Nephron progenitor cell (in vitro differentiated cells): Measurements from ENCODE around the gene PUM2.
A peak's percentile ranks its signal among the peaks of the same experiment; 100 is the strongest.

Source experiments
- DNase-seq: peaks from one replicate; pipeline ENCODE4 v3.0.0; 2021
- H3K27ac Mint-ChIP-seq: 2 replicates; pipeline ENCODE4 v1.8.0; 2021; ENCODE audit warnings: mild to moderate bottlenecking, moderate library complexity, mixed read lengths
- H3K27me3 Mint-ChIP-seq: 2 replicates; pipeline ENCODE4 v1.8.0; 2021; ENCODE audit warnings: mild to moderate bottlenecking, low read depth, mixed read lengths; ENCODE audit not compliant: poor library complexity
- H3K36me3 Mint-ChIP-seq: 2 replicates; pipeline ENCODE4 v1.8.0; 2021; ENCODE audit warnings: low read depth, mixed read lengths
- H3K4me1 Mint-ChIP-seq: 2 replicates; pipeline ENCODE4 v1.8.0; 2021; ENCODE audit warnings: mixed read lengths
- H3K4me3 Mint-ChIP-seq: 2 replicates; pipeline ENCODE4 v1.8.0; 2021; ENCODE audit warnings: mild to moderate bottlenecking, moderate library complexity, mixed read lengths
- H3K9me3 Mint-ChIP-seq: 2 replicates; pipeline ENCODE4 v1.8.0; 2021; ENCODE audit warnings: mild to moderate bottlenecking, moderate library complexity, mixed read lengths
- TF ChIP-seq, protein P1 (sequence below): fragments of 200-600 bp; sonication (generic); IDR thresholded peaks from 2 replicates; pipeline ENCODE4 v1.5.0; 2021; ENCODE audit warnings: antibody characterized with exemption

PUM2 gene

DNA sequence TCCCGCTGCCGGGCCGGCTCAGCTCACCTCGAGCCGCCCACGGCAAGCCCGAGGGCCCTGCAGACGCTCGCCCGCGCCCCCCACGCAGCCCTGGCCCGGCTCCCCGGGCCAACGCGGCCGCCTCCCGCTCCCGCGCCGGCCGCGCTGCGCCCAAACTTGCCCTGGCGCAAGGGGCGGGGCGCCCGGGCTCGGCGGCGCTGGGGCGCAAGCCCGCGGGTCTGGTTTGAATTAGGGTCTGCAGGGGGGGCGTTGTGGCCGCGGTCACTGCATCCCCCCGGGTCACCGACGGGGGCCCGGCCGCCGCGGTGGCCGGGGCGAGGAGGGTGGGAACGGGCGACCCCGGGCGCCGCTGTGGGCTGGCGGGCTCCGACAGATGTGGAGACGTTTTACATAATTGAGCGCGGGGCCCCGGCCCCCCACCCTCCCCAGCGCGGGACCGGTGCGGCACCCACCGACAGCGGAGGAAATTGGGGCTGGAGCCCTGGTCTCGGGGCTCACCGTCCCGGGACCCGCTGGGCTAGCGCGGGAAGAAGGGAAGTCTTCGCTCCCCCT, 126.4 kb downstream of the PUM2 start:
- DNase-seq: peak; percentile 60
- Mint-ChIP-seq H3K4me3 (no peak overlapping the region), H3K27me3 (no peaks in the 10 kb centered on the region), H3K4me1 (peaks cover 46% of the 10 kb centered on the region), H3K9me3 (peaks cover 3% of the 10 kb centered on the region), H3K36me3 (no peaks in the 10 kb centered on the region), H3K27ac (no peak overlapping the region)
- TF ChIP-seq, protein P1, sequence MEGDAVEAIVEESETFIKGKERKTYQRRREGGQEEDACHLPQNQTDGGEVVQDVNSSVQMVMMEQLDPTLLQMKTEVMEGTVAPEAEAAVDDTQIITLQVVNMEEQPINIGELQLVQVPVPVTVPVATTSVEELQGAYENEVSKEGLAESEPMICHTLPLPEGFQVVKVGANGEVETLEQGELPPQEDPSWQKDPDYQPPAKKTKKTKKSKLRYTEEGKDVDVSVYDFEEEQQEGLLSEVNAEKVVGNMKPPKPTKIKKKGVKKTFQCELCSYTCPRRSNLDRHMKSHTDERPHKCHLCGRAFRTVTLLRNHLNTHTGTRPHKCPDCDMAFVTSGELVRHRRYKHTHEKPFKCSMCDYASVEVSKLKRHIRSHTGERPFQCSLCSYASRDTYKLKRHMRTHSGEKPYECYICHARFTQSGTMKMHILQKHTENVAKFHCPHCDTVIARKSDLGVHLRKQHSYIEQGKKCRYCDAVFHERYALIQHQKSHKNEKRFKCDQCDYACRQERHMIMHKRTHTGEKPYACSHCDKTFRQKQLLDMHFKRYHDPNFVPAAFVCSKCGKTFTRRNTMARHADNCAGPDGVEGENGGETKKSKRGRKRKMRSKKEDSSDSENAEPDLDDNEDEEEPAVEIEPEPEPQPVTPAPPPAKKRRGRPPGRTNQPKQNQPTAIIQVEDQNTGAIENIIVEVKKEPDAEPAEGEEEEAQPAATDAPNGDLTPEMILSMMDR: no peak

DNA sequence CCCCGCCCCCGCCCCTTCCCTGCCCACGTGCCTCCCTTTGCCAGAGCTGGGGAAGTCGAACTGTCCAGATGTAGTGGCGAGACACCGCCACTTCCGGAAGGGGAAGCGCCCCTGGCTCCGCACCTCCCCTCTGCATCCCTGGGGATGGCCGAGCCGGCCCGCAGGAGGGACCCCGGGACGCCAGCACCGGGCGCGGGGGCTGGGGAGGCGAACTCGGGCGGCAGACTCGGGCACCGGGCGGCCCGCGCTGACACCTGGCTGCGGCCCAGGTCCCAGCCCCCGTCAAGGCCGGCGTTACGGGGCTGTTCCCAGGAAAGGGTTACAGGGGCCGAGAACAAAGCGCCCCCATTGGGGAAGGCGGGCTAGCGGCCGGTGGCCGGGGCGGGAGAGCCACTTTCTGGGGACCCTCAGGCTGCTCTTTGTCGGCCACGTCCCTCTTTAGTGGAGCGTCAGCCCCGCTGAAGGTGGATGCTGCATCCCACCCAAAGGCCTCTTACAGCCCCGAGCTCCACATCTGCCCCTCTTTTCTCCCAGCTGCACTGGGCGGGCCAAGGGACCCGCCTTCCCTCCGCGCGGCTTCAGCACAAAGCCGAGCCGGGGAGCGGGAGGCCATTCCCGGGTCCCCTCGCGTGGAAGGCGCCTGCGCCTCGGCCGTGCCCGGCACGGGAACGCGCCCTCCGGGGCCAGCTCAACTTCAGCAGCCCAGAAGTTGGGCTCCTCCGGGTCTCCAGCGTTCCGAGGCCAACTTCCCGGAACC, 127.1 kb downstream of the PUM2 start:
- TF ChIP-seq, protein P1: no peak
- Mint-ChIP-seq H3K9me3 (peaks cover 3% of the 10 kb centered on the region), H3K27me3 (no peaks in the 10 kb centered on the region), H3K36me3 (peaks cover 2% of the 10 kb centered on the region), H3K4me3 (peak overlapping the region; percentile 81), H3K27ac (no peak overlapping the region), H3K4me1 (peaks cover 53% of the 10 kb centered on the region)
- DNase-seq: peak; percentile 57

DNA sequence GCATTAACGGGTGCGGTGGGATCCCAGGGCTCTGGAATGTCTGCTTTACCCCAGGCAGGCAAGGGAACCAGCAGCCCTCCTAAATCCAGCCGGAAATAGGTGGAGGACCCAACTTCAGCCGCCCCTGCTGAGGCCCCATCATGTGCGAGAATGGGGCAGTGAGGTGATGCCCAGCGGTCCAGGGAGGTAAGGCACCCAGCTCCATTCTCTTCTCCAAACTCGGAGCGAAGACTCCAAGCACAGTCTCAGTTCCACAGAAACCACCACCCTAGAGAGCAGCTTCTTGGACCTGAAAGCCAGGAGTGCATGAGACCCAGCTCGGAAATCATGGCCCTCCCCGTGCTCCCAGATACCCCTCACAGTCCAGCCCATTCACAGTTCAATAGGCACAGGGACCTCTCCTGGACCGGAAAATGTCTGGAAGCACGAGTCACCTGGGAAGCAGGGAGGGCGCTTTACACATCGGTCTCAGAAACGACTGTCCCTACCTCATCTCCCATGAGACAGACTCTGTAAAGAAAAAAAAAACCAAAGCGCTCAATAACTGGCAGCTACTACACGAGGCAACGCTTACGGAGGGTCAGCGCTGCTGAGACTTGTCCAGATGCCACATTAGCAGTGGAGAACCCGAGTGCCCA, 127.8 kb downstream of the PUM2 start:
- Mint-ChIP-seq H3K9me3 (peaks cover 3% of the 10 kb centered on the region), H3K27ac (no peak overlapping the region)
- TF ChIP-seq, protein P1: no peak

DNA sequence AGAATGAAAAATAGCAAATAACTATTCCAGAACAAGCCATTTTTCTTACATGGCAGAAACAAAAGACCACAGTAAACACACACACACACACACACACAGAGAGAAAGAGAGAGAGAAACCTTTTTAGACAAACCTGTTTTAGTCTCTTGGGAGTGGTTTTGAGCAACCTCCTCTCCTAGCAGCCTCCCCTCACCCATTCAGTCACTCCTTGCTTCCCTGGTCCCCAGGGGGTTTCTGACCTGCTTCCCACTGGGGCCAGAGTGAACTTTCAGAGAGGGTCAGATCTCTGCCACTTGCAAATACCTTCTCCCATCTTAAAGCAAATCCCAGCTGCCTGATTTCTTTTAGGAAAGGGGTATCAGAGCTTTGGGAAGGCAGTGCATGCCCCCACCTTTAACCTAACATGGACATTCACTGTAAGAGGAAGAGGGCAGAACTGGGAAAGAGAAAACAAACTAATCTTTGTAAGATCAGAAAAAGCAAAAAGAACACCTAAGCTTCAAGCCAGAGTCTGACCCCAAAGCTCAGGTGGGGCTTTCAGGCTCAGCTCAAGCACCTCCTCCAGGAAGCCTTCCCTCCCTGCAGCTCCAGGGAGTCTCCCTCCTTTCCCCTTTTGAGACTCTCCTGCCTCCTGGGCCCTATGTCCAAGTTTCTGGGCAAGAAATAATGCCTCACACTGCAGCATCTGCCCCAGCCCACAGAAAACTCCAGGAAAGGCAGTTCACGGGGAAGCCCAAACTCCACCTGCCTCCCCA, 128.5 kb downstream of the PUM2 start:
- Mint-ChIP-seq H3K27me3 (peaks cover 1% of the 10 kb centered on the region), H3K4me1 (peaks cover 67% of the 10 kb centered on the region), H3K9me3 (no peaks in the 10 kb centered on the region), H3K36me3 (peaks cover 5% of the 10 kb centered on the region), H3K4me3 (peak overlapping the region; percentile 81), H3K27ac (peak overlapping the region; percentile 90)
- TF ChIP-seq, protein P1: no peak
- no peak for DNase-seq

More for the DNA sequence above, 127.8 kb downstream of the PUM2 start:
- Mint-ChIP-seq H3K4me1 (peaks cover 60% of the 10 kb centered on the region), H3K4me3 (peak overlapping the region; percentile 81), H3K36me3 (peaks cover 5% of the 10 kb centered on the region), H3K27me3 (no peaks in the 10 kb centered on the region)
- DNase-seq: no peak

DNA sequence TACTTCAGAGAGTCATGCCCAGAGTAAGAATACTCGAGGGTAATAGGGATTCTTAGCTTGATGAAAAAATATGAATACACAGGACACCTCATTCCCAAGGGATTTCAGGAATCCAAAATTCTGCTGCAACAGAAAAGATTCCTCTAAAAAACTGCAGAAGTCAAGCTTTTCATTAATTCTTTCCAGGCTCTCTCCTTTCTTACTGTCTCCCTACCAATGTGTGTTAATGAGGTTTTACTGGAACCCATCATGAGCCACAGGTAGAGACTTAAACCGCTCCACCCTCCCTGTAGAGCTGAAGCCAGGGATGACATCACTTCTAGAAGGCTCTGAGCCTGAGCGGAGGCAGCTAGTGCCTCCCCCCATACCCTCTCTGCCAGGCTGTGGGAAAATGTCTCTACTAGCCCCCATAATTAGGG, 129.1 kb downstream of the PUM2 start:
- Mint-ChIP-seq H3K4me1 (peaks cover 73% of the 10 kb centered on the region), H3K9me3 (no peaks in the 10 kb centered on the region), H3K27me3 (peaks cover 4% of the 10 kb centered on the region), H3K4me3 (peak overlapping the region; percentile 81), H3K27ac (peak overlapping the region; percentile 90), H3K36me3 (peaks cover 5% of the 10 kb centered on the region)
- TF ChIP-seq, protein P1: no peak
- no peak for DNase-seq
